ENCODE data around the gene EPS8L1. TPM values are rescaled to one million over a fixed set of nuclear protein-coding genes. Genes with fewer than 3 reads are reported as not detected.
"Not testable (repeated sequence)": the region's sequence is repeated elsewhere in the genome, so short reads cannot be mapped to it uniquely, and the experiment has no call there.

Gene EPS8L1
- 30.5 and 33.8 TPM in 2 replicates for total RNA-seq

GRCh38 chr19:55075371-55075998 lies at the start of gene EPS8L1:
Gene EPS8L1, plus strand, starts transcription at chr19:55075869. Its CDS starts 576 bp downstream, at chr19:55076445.
- H3K36me3 ChIP-seq (ENCODE audit: control insufficient read depth, insufficient read depth, low read length) = no peaks in the 10 kb centered on the region
- no peak for TF ChIP-seq CTCF (IDR thresholded peaks at IDR 0.05; ENCODE audit: insufficient read depth, low read length, poor library complexity, severe bottlenecking)
- H3K4me3 ChIP-seq (ENCODE audit: low read depth, low read length) = peak within 1 kb of the TSS; percentile 28
- peaks cover 16% of the 10 kb centered on the region for H3K27me3 ChIP-seq (ENCODE audit: control insufficient read depth, insufficient read depth, low read length)
- DNase-seq (ENCODE audit: low read depth) = no peak

GRCh38 chr19:55027140-55027471 lies 48.6 kb upstream of the EPS8L1 start:
- not testable (repeated sequence) for H3K4me3 ChIP-seq (ENCODE audit: low read depth, low read length); H3K27me3 ChIP-seq (ENCODE audit: control insufficient read depth, insufficient read depth, low read length); H3K36me3 ChIP-seq (ENCODE audit: control insufficient read depth, insufficient read depth, low read length); DNase-seq (ENCODE audit: low read depth)

- Histone ChIP-seq H3K4me3 (ENCODE audit: low read depth, low read length) (no peak overlapping the region), H3K27me3 (ENCODE audit: control insufficient read depth, insufficient read depth, low read length) (no peaks in the 10 kb centered on the region), H3K36me3 (ENCODE audit: control insufficient read depth, insufficient read depth, low read length) (no peaks in the 10 kb centered on the region)
- no peak for DNase-seq (ENCODE audit: low read depth)
- no peak for TF ChIP-seq CTCF (IDR thresholded peaks at IDR 0.05; ENCODE audit: insufficient read depth, low read length, poor library complexity, severe bottlenecking)
These were observed 48.0 kb upstream of the EPS8L1 start for GRCh38 chr19:55027472-55028337.

GRCh38 chr19:55028757-55029156 lies 46.9 kb upstream of the EPS8L1 start:
- Histone ChIP-seq H3K36me3 (ENCODE audit: control insufficient read depth, insufficient read depth, low read length) (no peaks in the 10 kb centered on the region), H3K4me3 (ENCODE audit: low read depth, low read length) (no peak overlapping the region), H3K27me3 (ENCODE audit: control insufficient read depth, insufficient read depth, low read length) (no peaks in the 10 kb centered on the region)
- no peak for TF ChIP-seq CTCF (IDR thresholded peaks at IDR 0.05; ENCODE audit: insufficient read depth, low read length, poor library complexity, severe bottlenecking)
- DNase-seq (ENCODE audit: low read depth) = no peak

- H3K27me3 ChIP-seq (ENCODE audit: control insufficient read depth, insufficient read depth, low read length) = no peaks in the 10 kb centered on the region
- DNase-seq (ENCODE audit: low read depth) = no peak
- no peaks in the 10 kb centered on the region for H3K36me3 ChIP-seq (ENCODE audit: control insufficient read depth, insufficient read depth, low read length)
- H3K4me3 ChIP-seq (ENCODE audit: low read depth, low read length) = no peak overlapping the region
- TF ChIP-seq CTCF (IDR thresholded peaks at IDR 0.05; ENCODE audit: insufficient read depth, low read length, poor library complexity, severe bottlenecking) = no peak
These were observed 44.5 kb upstream of the EPS8L1 start for GRCh38 chr19:55031178-55031577.

GRCh38 chr19:55032170-55032800 lies 43.4 kb upstream of the EPS8L1 start:
- no peaks in the 10 kb centered on the region for H3K27me3 ChIP-seq (ENCODE audit: control insufficient read depth, insufficient read depth, low read length)
- TF ChIP-seq CTCF (IDR thresholded peaks at IDR 0.05; ENCODE audit: insufficient read depth, low read length, poor library complexity, severe bottlenecking) = no peak
- H3K36me3 ChIP-seq (ENCODE audit: control insufficient read depth, insufficient read depth, low read length) = no peaks in the 10 kb centered on the region
- DNase-seq (ENCODE audit: low read depth) = no peak
- H3K4me3 ChIP-seq (ENCODE audit: low read depth, low read length) = no peak overlapping the region

- not testable (repeated sequence) for H3K4me3 ChIP-seq (ENCODE audit: low read depth, low read length); DNase-seq (ENCODE audit: low read depth); H3K27me3 ChIP-seq (ENCODE audit: control insufficient read depth, insufficient read depth, low read length); H3K36me3 ChIP-seq (ENCODE audit: control insufficient read depth, insufficient read depth, low read length)
These were observed 42.6 kb upstream of the EPS8L1 start for GRCh38 chr19:55032976-55033643.

All from kidney epithelial cell (primary cell).